H1 (cell line): ENCODE data around the gene SLC6A6. TPM values are rescaled to one million over a fixed set of nuclear protein-coding genes. Genes with fewer than 3 reads are reported as not detected.
A peak's percentile ranks its signal among the peaks of the same experiment; 100 is the strongest.

Source experiments
- CTCF ChIA-PET: fragments of 300-600 bp; sonication (Branson Sonifier 250); formaldehyde crosslinking; loops from one replicate; lab custom pipeline; 2021; ENCODE audit not compliant: partially characterized antibody; lab: Charles Lee
- POLR2A ChIA-PET: fragments of 300-600 bp; sonication (Branson Sonifier 250); formaldehyde crosslinking; loops from one replicate; lab custom pipeline; 2021; ENCODE audit warnings: inconsistent platforms; ENCODE audit not compliant: partially characterized antibody; lab: Charles Lee
- DNase-seq, 2 experiments: peaks; one replicate each; pipeline versions ENCODE4 v3.0.0 to v3.0.0-alpha.2; 2010 to 2022; ENCODE audit warnings: low spot score in 2 of 2, low read depth in 1 of 2, mixed read lengths in 1 of 2
- FAIRE-seq: peaks from 2 replicates; lab custom pipeline; 2011; peaks lifted over from hg19 to GRCh38; lab: Jason Lieb, UNC
- H2AFZ ChIP-seq: 2 replicates; pipeline ENCODE4 v1.8.1; 2012; ENCODE audit warnings: low read length, inconsistent platforms
- H2AK5ac ChIP-seq: 2 replicates; pipeline ENCODE4 v1.6.1; 2013; ENCODE audit warnings: low read depth, low read length
- H2BK120ac ChIP-seq: replicated peaks from 2 replicates; pipeline ENCODE3; 2013; ENCODE audit warnings: low read depth, low read length, inconsistent platforms
- H2BK12ac ChIP-seq: 2 replicates; pipeline ENCODE4 v1.6.1; 2013; ENCODE audit warnings: low read depth, low read length
- H2BK15ac ChIP-seq: 2 replicates; pipeline ENCODE4 v1.6.1; 2013; ENCODE audit warnings: low read length
- H2BK20ac ChIP-seq: 2 replicates; pipeline ENCODE4 v1.6.1; 2013; ENCODE audit warnings: low read length
- H2BK5ac ChIP-seq: 2 replicates; pipeline ENCODE4 v1.6.1; 2013; ENCODE audit warnings: low read depth, low read length
- H3K14ac ChIP-seq: 2 replicates; pipeline ENCODE4 v1.6.1; 2013; ENCODE audit warnings: inconsistent platforms; ENCODE audit not compliant: insufficient read length
- H3K18ac ChIP-seq: 2 replicates; pipeline ENCODE4 v1.6.1; 2013; ENCODE audit warnings: low read length; ENCODE audit errors: extremely low read depth
- H3K23ac ChIP-seq: 2 replicates; pipeline ENCODE4 v1.6.1; 2013; ENCODE audit warnings: inconsistent platforms; ENCODE audit not compliant: insufficient read length
- H3K23me2 ChIP-seq: 2 replicates; pipeline ENCODE4 v1.6.1; 2013; ENCODE audit warnings: low read depth, low read length
- H3K27ac ChIP-seq: 2 replicates; pipeline ENCODE4 v1.6.1; 2011; ENCODE audit warnings: low read depth, low read length, inconsistent platforms
- H3K27me3 ChIP-seq, 4 experiments: replicated peaks in 1 of 4; 1 replicate in 1 of 4; 2 replicates in 3 of 4; pipeline versions ENCODE4 v1.6.1 to v1.8.1; 2011 to 2013; ENCODE audit warnings: low read length in 3 of 4, mild to moderate bottlenecking in 3 of 4, inconsistent platforms in 2 of 4, mixed read lengths in 2 of 4, moderate library complexity in 1 of 4; ENCODE audit not compliant: control insufficient read depth in 3 of 4, insufficient read depth in 3 of 4; ENCODE audit errors: extremely low read depth in 1 of 4
- H3K36me3 ChIP-seq, 4 experiments: 2 replicates each; pipeline versions ENCODE4 v1.6.1 to v1.8.1; 2011 to 2013; ENCODE audit warnings: mild to moderate bottlenecking in 4 of 4, low read length in 3 of 4, moderate library complexity in 2 of 4, control low read depth in 1 of 4, inconsistent platforms in 1 of 4; ENCODE audit not compliant: insufficient read depth in 4 of 4, control insufficient read depth in 2 of 4
- H3K4ac ChIP-seq: replicated peaks from 2 replicates; pipeline ENCODE3; 2013; ENCODE audit warnings: low read length, low read depth, mixed read lengths, inconsistent platforms; ENCODE audit not compliant: insufficient read length
- H3K4me1 ChIP-seq, 4 experiments: replicated peaks in 1 of 4; 1 replicate in 1 of 4; 2 replicates in 3 of 4; pipeline versions ENCODE4 v1.6.1 to v1.8.1; 2011 to 2013; ENCODE audit warnings: low read length in 3 of 4, inconsistent platforms in 2 of 4, mixed read lengths in 1 of 4; ENCODE audit not compliant: insufficient read depth in 4 of 4, control insufficient read depth in 3 of 4
- H3K4me2 ChIP-seq, 2 experiments: 2 replicates each; pipeline versions ENCODE4 v1.6.1 to v1.8.1; 2011 to 2013; ENCODE audit warnings: low read depth in 2 of 2, low read length in 2 of 2, control low read depth in 1 of 2, inconsistent platforms in 1 of 2, mild to moderate bottlenecking in 1 of 2; ENCODE audit not compliant: insufficient read depth in 1 of 2
- H3K4me3 ChIP-seq, 4 experiments: fragments of 200-600, 300-600 bp in 1 of 4; sonication (generic), shearing (Covaris generic), sonication (Bioruptor Twin) in 1 of 4; 2 replicates each; pipeline versions ENCODE4 v1.5.1 to v1.8.1; 2011 to 2016; ENCODE audit warnings: low read length in 4 of 4, low read depth in 3 of 4, control low read depth in 2 of 4, inconsistent platforms in 2 of 4, mild to moderate bottlenecking in 2 of 4, mixed read lengths in 1 of 4, moderate library complexity in 1 of 4; ENCODE audit not compliant: insufficient read depth in 2 of 4; ENCODE audit errors: extremely low read depth in 1 of 4
- H3K56ac ChIP-seq: replicated peaks from 2 replicates; pipeline ENCODE3; 2013; ENCODE audit warnings: low read depth, mild to moderate bottlenecking, mixed read lengths, low read length, inconsistent platforms; ENCODE audit not compliant: insufficient read length
- H3K79me1 ChIP-seq: 2 replicates; pipeline ENCODE4 v1.6.1; 2013; ENCODE audit warnings: low read depth, low read length, control low read depth
- H3K79me2 ChIP-seq, 2 experiments: 2 replicates each; pipeline versions ENCODE4 v1.6.1 to v1.8.1; 2012 to 2013; ENCODE audit warnings: low read length in 2 of 2, mild to moderate bottlenecking in 2 of 2, inconsistent platforms in 1 of 2; ENCODE audit not compliant: insufficient read depth in 2 of 2, control insufficient read depth in 1 of 2
- H3K9ac ChIP-seq, 4 experiments: replicated peaks in 1 of 4; 1 replicate in 1 of 4; 2 replicates in 3 of 4; pipeline versions ENCODE4 v1.6.1 to v1.8.1; 2011 to 2013; ENCODE audit warnings: low read depth in 3 of 4, low read length in 3 of 4, control low read depth in 2 of 4, mild to moderate bottlenecking in 2 of 4, moderate library complexity in 2 of 4, inconsistent platforms in 1 of 4; ENCODE audit errors: extremely low read depth in 1 of 4
- H3K9me3 ChIP-seq, 2 experiments: 2 replicates each; pipeline versions ENCODE4 v1.6.1 to v1.8.1; 2012 to 2013; ENCODE audit warnings: mild to moderate bottlenecking in 2 of 2, moderate library complexity in 2 of 2, control low read depth in 1 of 2, inconsistent platforms in 1 of 2, low read depth in 1 of 2, low read length in 1 of 2, mixed read lengths in 1 of 2; ENCODE audit not compliant: insufficient read depth in 2 of 2
- H4K20me1 ChIP-seq, 2 experiments: replicated peaks in 1 of 2; 2 replicates each; pipeline versions ENCODE3 to v1.8.1; 2011 to 2013; ENCODE audit warnings: inconsistent platforms in 2 of 2, low read length in 2 of 2, mild to moderate bottlenecking in 1 of 2; ENCODE audit not compliant: insufficient read depth in 2 of 2, control insufficient read depth in 1 of 2
- H4K5ac ChIP-seq: 2 replicates; pipeline ENCODE4 v1.6.1; 2013; ENCODE audit warnings: low read length, low read depth, mixed read lengths, inconsistent platforms; ENCODE audit not compliant: insufficient read length
- H4K8ac ChIP-seq: 2 replicates; pipeline ENCODE4 v1.8.0; 2013; ENCODE audit warnings: mild to moderate bottlenecking, moderate library complexity, low read length, inconsistent platforms; ENCODE audit not compliant: insufficient read depth; ENCODE audit errors: extremely low read depth
- H4K91ac ChIP-seq: replicated peaks from 2 replicates; pipeline ENCODE3; 2013; ENCODE audit warnings: low read length, mixed read lengths, inconsistent platforms; ENCODE audit not compliant: insufficient read length
- CHD1 ChIP-seq: IDR thresholded peaks from 2 replicates; pipeline ENCODE4 v1.6.1; 2012; ENCODE audit warnings: low read depth, low read length, improper control_type of control experiment
- EGR1 ChIP-seq: IDR thresholded peaks from 2 replicates; pipeline ENCODE4 v1.6.1; 2011; ENCODE audit warnings: low read depth, low read length, borderline replicate concordance
- JUND ChIP-seq: IDR thresholded peaks from 2 replicates; pipeline ENCODE4 v1.6.1; 2011; ENCODE audit warnings: mild to moderate bottlenecking, improper control_type of control experiment, low read length
- ZNF274 ChIP-seq: IDR thresholded peaks from 2 replicates; pipeline ENCODE4 v1.7.0; 2012; ENCODE audit warnings: low read length, borderline replicate concordance; ENCODE audit errors: extremely low read depth
- WGBS, 2 experiments: shearing (Covaris generic) in 1 of 2; methylation state at CpG; one replicate each; pipeline versions ENCODE4 v1.1.6 to v1.1.7; 2013 to 2015; ENCODE audit warnings: low lambda C conversion rate in 2 of 2, mixed read lengths in 2 of 2, inconsistent platforms in 1 of 2, low coverage in 1 of 2, missing lambda C conversion rate in 1 of 2; ENCODE audit not compliant: insufficient replicate concordance in 2 of 2, insufficient coverage in 1 of 2, insufficient read length in 1 of 2; ENCODE audit errors: extremely low coverage in 1 of 2, missing lambda C conversion rate in 1 of 2; 5-methylcytosine and 5-hydroxymethylcytosine counted together
- polyA plus RNA-seq, 7 experiments: library from polyadenylated mRNA; depleted of rRNA in 3 of 7; stranded (reverse) in 5 of 7; unstranded in 2 of 7; fragments of >200 nt in 5 of 7; fragments of 200-250 nt in 2 of 7; gene quantifications; 1 replicate in 5 of 7; 2 replicates in 1 of 7; 4 replicates in 1 of 7; pipeline versions ENCODE4 v1.2.1 to v1.2.3, GENCODE V29; 2011 to 2013; ENCODE audit warnings: missing spikeins in 2 of 7, mixed read lengths in 2 of 7
- total RNA-seq: library from RNA; stranded (reverse); fragmentation: NEBNext Ultra II Directional; extraction: Animal tissue kit (Norgen Biotek cat#: 25700); gene quantifications from 2 replicates; pipeline ENCODE4 v1.2.1, GENCODE V29; 2021

SLC6A6 gene
- total and polyA plus RNA-seq, 2 of the 8 experiments (the other 6 are each of a cell fraction or from before 2014, with no cell fraction given) = 66.2 to 144 TPM

DNA sequence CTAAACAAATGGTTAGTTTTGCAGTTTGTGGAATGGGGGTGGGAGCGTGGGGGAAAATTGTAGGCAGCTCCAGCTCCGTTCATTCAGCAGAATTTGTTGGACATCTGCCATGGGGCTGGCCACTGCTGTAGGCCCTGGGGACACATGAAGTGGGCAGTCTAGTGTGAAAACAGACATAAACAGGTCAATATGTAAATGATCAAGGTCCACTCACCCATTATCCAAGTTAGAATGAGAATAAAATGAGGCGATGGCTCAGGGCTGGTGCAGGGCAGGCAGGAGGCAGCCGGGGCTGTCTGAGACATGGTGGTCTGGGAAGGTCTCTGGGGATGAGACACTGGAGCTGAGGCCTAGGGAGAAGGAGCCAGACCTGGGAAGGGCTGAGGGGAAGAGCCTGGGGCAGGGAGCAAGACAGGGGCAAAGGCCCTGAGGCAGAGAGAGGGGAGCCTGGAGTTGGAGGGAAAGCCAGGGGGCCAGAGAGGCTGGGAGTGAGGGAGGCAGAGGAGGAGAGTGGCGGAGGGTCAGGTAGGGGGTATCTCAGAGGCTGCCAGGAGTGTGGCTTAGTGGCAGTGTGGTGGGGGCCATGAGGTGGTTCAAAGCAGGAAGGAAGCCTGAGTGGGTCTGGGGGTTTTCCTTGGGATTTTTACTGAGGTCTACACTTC is 6.2 kb upstream of the SLC6A6 start:
- WGBS, 2 experiments = 85% methylated on average over 4 of the region's 5 CpGs; no CpG with 5 or more reads in 1 of the 2 experiments
- no peaks in the 10 kb centered on the region for H3K27me3 ChIP-seq
- H3K4ac ChIP-seq = no peak overlapping the region
- peak overlapping the region; percentile 48 for H3K18ac ChIP-seq
- no peaks in the 10 kb centered on the region for H3K23me2 ChIP-seq
- no peak overlapping the region for H3K4me2 ChIP-seq
- H3K4me1 ChIP-seq = peaks cover 2 to 10% (median 5%) of the 10 kb centered on the region in 4 experiments; a peak in 6 of 7 replicates
- H3K79me1 ChIP-seq = no peaks in the 10 kb centered on the region
- H2AK5ac ChIP-seq = peak overlapping the region; percentile 75; the same call in 1 of the 2 replicates
- no peak overlapping the region for H3K27ac ChIP-seq
- H2BK5ac ChIP-seq = no peak overlapping the region; the same call in 1 of the 2 replicates
- 0 out of 2 replicates have a peak overlapping the region, but pooled peaks have one; percentile 63 for H2BK12ac ChIP-seq
- H4K91ac ChIP-seq = no peak overlapping the region
- no peaks in the 10 kb centered on the region; a peak in 1 of 8 replicates for H3K36me3 ChIP-seq
- DNase-seq (no peak), FAIRE-seq (no peak)
- no peak overlapping the region for H3K23ac ChIP-seq
- H3K56ac ChIP-seq = no peak overlapping the region
- no peaks in the 10 kb centered on the region for H3K9me3 ChIP-seq
- peak overlapping the region; percentile 81; the same call in 1 of the 2 replicates for H2BK15ac ChIP-seq
- H2BK120ac ChIP-seq = no peak overlapping the region
- H3K14ac ChIP-seq = no peak overlapping the region
- CTCF ChIA-PET = interaction anchor here (0.6 to 5.3 kb wide), 4 partner anchors 19 to 121 kb away, joined by 3 to 70 read pairs (median 14); no protein-coding TSS in a partner anchor
- H4K8ac ChIP-seq = peak overlapping the region; percentile 45; the same call in 1 of the 2 replicates
- no peak for TF ChIP-seq ZNF274
- no peak for TF ChIP-seq JUND
- TF ChIP-seq EGR1 = no peak
- no peak for TF ChIP-seq CHD1
- POLR2A ChIA-PET = interaction anchor here (1.5 kb wide), 1 partner anchor 61 kb away, joined by 4 read pairs; no protein-coding TSS in a partner anchor
- no peak overlapping the region for H4K5ac ChIP-seq
- H3K79me2 ChIP-seq = no peaks in the 10 kb centered on the region
- H3K4me3 ChIP-seq = no peak overlapping the region
- H3K9ac ChIP-seq = no peak overlapping the region
- no peaks in the 10 kb centered on the region for H4K20me1 ChIP-seq
- H2AFZ ChIP-seq = no peak overlapping the region
- peak overlapping the region; percentile 48; the same call in 1 of the 2 replicates for H2BK20ac ChIP-seq
